ENCODE results near the gene TMIE. TPM values are rescaled to one million over a fixed set of nuclear protein-coding genes. Genes with fewer than 3 reads are reported as not detected.

TMIE gene
- total RNA-seq, 1 experiment from 2014 or later: 6.5 TPM

DNA sequence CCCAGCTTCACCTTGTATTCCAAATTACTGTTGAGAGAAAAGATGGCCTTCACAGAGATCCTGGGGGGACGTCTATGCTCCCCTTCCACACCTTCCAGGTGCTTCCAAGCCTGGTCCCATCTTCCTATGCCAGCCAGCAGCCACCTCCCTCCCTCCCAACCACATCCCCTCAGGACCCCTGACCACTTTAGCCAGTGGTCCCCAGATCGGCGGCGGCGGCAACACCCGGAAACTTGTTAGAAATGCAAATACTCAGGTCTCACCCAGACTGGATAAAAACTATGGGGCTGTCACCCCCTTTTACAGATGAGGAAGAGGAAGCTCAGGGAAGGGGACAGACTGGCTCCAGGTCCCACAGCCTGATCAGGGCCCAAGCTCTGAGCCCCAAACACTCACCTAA, 54.5 kb downstream of the TMIE start:
- Histone ChIP-seq H3K79me2 (ENCODE audit: low read depth) (no peaks in the 10 kb centered on the region), H3K4me1 (replicated peaks; ENCODE audit: insufficient read depth) (no peaks in the 10 kb centered on the region), H3K9me2 (ENCODE audit: insufficient read depth) (no peaks in the 10 kb centered on the region), H3K27me3 (ENCODE audit: insufficient read depth, low read depth) (no peaks in the 10 kb centered on the region), H3K4me3 (no peak overlapping the region), H3K36me3 (ENCODE audit: low read depth) (no peaks in the 10 kb centered on the region), H2AFZ (no peak overlapping the region), H3F3A (ENCODE audit: insufficient read depth, low read depth) (no peaks in the 10 kb centered on the region), H3K27ac (no peak overlapping the region), H3K9me3 (ENCODE audit: insufficient read depth, low read depth) (no peaks in the 10 kb centered on the region), H4K20me1 (ENCODE audit: insufficient read depth) (no peaks in the 10 kb centered on the region), H3K4me2 (no peak overlapping the region)
- ChIA-PET POLR2A (ENCODE audit: unreplicated experiment) (no interaction called here), CTCF (no interaction called here)
- no peak for DNase-seq
- intact Hi-C loops (cut with micrococcal nuclease; ENCODE audit: unreplicated experiment): no loop called here
- TF ChIP-seq, protein P1, sequence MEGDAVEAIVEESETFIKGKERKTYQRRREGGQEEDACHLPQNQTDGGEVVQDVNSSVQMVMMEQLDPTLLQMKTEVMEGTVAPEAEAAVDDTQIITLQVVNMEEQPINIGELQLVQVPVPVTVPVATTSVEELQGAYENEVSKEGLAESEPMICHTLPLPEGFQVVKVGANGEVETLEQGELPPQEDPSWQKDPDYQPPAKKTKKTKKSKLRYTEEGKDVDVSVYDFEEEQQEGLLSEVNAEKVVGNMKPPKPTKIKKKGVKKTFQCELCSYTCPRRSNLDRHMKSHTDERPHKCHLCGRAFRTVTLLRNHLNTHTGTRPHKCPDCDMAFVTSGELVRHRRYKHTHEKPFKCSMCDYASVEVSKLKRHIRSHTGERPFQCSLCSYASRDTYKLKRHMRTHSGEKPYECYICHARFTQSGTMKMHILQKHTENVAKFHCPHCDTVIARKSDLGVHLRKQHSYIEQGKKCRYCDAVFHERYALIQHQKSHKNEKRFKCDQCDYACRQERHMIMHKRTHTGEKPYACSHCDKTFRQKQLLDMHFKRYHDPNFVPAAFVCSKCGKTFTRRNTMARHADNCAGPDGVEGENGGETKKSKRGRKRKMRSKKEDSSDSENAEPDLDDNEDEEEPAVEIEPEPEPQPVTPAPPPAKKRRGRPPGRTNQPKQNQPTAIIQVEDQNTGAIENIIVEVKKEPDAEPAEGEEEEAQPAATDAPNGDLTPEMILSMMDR (conservative IDR thresholded peaks at IDR 0.05): no peak
- no peak for TF ChIP-seq EZH2 (IDR thresholded peaks at IDR 0.05; ENCODE audit: low read depth)
- BruUV-seq (replicated peaks): no TSS peak

DNA sequence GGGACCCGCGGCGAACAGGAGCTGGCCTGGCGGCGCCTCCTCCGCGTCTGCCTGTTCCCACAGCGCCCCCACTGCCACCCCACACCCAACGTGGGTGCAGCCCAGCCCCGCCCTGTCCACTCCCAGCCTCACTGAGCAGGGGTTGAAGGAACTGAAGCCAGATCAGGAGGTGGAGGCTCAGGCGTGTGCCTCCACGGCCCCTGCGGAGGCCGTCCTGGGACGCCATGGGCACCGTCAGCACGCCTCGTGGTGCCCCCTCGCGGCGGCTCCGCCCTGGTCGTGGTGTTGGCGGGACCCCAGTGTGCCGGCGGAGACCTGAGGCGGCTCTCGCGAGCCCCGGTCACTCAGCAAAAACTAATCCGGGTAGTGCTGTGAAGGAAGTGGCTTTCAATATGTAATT, 55.5 kb downstream of the TMIE start:
- Histone ChIP-seq H2AFZ (no peak overlapping the region), H3K9me2 (ENCODE audit: insufficient read depth) (no peaks in the 10 kb centered on the region), H3K27ac (no peak overlapping the region), H3K79me2 (ENCODE audit: low read depth) (no peaks in the 10 kb centered on the region), H3K4me2 (no peak overlapping the region), H3K36me3 (ENCODE audit: low read depth) (no peaks in the 10 kb centered on the region), H4K20me1 (ENCODE audit: insufficient read depth) (no peaks in the 10 kb centered on the region), H3K4me1 (replicated peaks; ENCODE audit: insufficient read depth) (no peaks in the 10 kb centered on the region), H3K27me3 (ENCODE audit: insufficient read depth, low read depth) (no peaks in the 10 kb centered on the region), H3K9me3 (ENCODE audit: insufficient read depth, low read depth) (no peaks in the 10 kb centered on the region), H3F3A (ENCODE audit: insufficient read depth, low read depth) (no peaks in the 10 kb centered on the region), H3K4me3 (no peak overlapping the region)
- TF ChIP-seq, protein P1 (conservative IDR thresholded peaks at IDR 0.05): no peak
- TF ChIP-seq EZH2 (IDR thresholded peaks at IDR 0.05; ENCODE audit: low read depth): no peak
- no peak for DNase-seq
- ChIA-PET POLR2A (ENCODE audit: unreplicated experiment) (no interaction called here), CTCF (no interaction called here)
- intact Hi-C loops (cut with micrococcal nuclease; ENCODE audit: unreplicated experiment): no loop called here
- BruUV-seq (replicated peaks): no TSS peak

- Histone ChIP-seq H3F3A (ENCODE audit: insufficient read depth, low read depth) (no peaks in the 10 kb centered on the region), H3K9me3 (ENCODE audit: insufficient read depth, low read depth) (no peaks in the 10 kb centered on the region), H3K27me3 (ENCODE audit: insufficient read depth, low read depth) (no peaks in the 10 kb centered on the region), H3K79me2 (ENCODE audit: low read depth) (no peaks in the 10 kb centered on the region), H3K27ac (no peak overlapping the region), H3K9me2 (ENCODE audit: insufficient read depth) (no peaks in the 10 kb centered on the region), H3K4me2 (no peak overlapping the region), H4K20me1 (ENCODE audit: insufficient read depth) (no peaks in the 10 kb centered on the region), H3K4me1 (replicated peaks; ENCODE audit: insufficient read depth) (no peaks in the 10 kb centered on the region), H2AFZ (no peak overlapping the region), H3K4me3 (no peak overlapping the region), H3K36me3 (ENCODE audit: low read depth) (no peaks in the 10 kb centered on the region)
- no TSS peak for BruUV-seq (replicated peaks)
- no peak for TF ChIP-seq EZH2 (IDR thresholded peaks at IDR 0.05; ENCODE audit: low read depth)
- TF ChIP-seq, protein P1 (conservative IDR thresholded peaks at IDR 0.05): no peak
- DNase-seq: no peak
- CTCF ChIA-PET: no interaction called here
- POLR2A ChIA-PET (ENCODE audit: unreplicated experiment): no interaction called here
- intact Hi-C loops (cut with micrococcal nuclease; ENCODE audit: unreplicated experiment): no loop called here
Measured at GRCh38 chr3:46759239-46760167, 58.3 kb downstream of the TMIE start.

Other genes with a start within 250 kb of the TMIE start
- gene LTF, start 236.5 kb upstream of the TMIE start, total RNA-seq (2021): not detected in 2 replicates
- not detected in 2 replicates for gene RTP3, start 203.4 kb upstream of the TMIE start, total RNA-seq (2021)
- gene LRRC2, start 135.1 kb upstream of the TMIE start, total RNA-seq (2021): 0.08 and 0.22 TPM in 2 replicates
- gene FAM240A, start 88.9 kb upstream of the TMIE start, total RNA-seq (2021): not detected in 2 replicates
- gene ALS2CL, start 7.7 kb upstream of the TMIE start, total RNA-seq (2021): 67.5 and 71.6 TPM in 2 replicates
- gene PRSS50, start 16.5 kb downstream of the TMIE start, total RNA-seq (2021): 0.48 and 0.50 TPM in 2 replicates
- not detected in 2 replicates for gene MYL3, start 162.1 kb downstream of the TMIE start, total RNA-seq (2021)
- not detected in 2 replicates for gene PTH1R, start 176.3 kb downstream of the TMIE start, total RNA-seq (2021)

Data from PC-9 (cell line).